Upper lobe of right lung (tissue), 1 donor: ENCODE results near the gene AMPD2. TPM values are rescaled to one million over a fixed set of nuclear protein-coding genes. Genes with fewer than 3 reads are reported as not detected.
"Not testable (repeated sequence)": the region's sequence is repeated elsewhere in the genome, so short reads cannot be mapped to it uniquely, and the experiment has no call there.

Source experiments
- ATAC-seq: fragments of 200-7000 bp; cut with Tn5 transposase; one replicate; pipeline ENCODE4 v1.9.1; 2020; ENCODE audit warnings: mild to moderate bottlenecking, moderate library complexity
- DNase-seq: peaks from one replicate; pipeline ENCODE4 v3.0.0-alpha.2; 2020
- H3K27ac ChIP-seq: fragments of 200-600 bp; one replicate; pipeline ENCODE4 v1.8.0; 2022
- H3K27me3 ChIP-seq: fragments of 200-600 bp; one replicate; pipeline ENCODE4 v1.8.0; 2022; ENCODE audit warnings: mild to moderate bottlenecking
- H3K36me3 ChIP-seq: fragments of 200-600 bp; one replicate; pipeline ENCODE4 v1.8.0; 2022
- H3K4me1 ChIP-seq: fragments of 200-600 bp; one replicate; pipeline ENCODE4 v1.8.0; 2022
- H3K4me3 ChIP-seq: fragments of 200-600 bp; one replicate; pipeline ENCODE4 v1.8.0; 2022; ENCODE audit warnings: mild to moderate bottlenecking
- H3K9me3 ChIP-seq: fragments of 200-600 bp; one replicate; pipeline ENCODE4 v1.8.0; 2022
- intact Hi-C: fragments of 100-400 bp; cut with DNase I; formaldehyde crosslinking; loops from one replicate; pipeline ENCODE4 v1.11.0; 2022
- total RNA-seq: library from RNA; stranded (reverse); fragmentation: NEBNext Ultra II Directional; extraction: Animal tissue kit (Norgen Biotek cat#: 25700); gene quantifications from one replicate; pipeline ENCODE4 v1.2.1, GENCODE V29; 2021
- TF ChIP-seq, protein P1 (sequence below): fragments of 200-600 bp; IDR thresholded peaks from one replicate; pipeline ENCODE4 v1.8.0; 2022; ENCODE audit warnings: antibody characterized with exemption
- donor health status: DM: no; HTN: yes; CAD: no; lungs with severe emphysema.

Gene AMPD2
- total RNA-seq, 1 donor from 2014 or later = 56.9 TPM

DNA sequence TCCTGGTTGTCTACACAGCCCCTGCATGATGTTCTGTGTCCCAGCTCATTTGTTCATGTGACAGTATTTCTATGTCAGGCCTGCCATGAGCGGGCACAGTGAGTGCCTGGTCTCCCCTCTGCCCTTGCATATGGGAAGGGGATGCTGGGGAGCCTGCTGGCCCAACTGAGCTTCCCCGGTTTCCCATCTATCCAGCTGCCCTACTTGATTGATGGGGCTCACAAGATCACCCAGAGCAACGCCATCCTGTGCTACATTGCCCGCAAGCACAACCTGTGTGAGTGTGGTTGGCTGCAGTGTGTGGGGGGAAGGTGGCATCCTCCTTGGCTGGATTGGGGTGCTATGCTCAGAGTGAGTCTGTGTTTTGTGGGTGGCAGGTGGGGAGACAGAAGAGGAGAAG lies 37.8 kb downstream of the AMPD2 start:
- intact Hi-C loops = no loop called here
- H3K27ac ChIP-seq = no peak overlapping the region

DNA sequence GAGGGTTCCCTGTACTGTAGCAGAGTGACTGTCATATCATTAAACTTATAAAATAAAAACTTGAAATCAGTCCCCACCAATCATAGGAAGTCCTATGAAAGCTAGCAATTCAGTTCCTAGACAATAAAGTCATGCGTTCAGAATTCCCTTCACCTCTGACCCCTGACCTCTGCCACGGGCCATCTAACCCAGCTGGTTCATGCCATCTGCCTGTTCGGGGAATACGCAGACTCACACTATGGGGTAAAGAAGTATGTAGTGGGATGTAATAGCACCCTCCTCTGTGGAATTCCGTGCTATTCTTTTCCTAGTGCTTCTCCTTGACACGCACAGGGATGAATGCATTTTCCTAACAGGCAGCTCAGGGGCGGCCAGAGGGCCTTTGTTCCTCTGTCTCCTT lies 38.3 kb downstream of the AMPD2 start:
- Histone ChIP-seq H3K36me3 (peaks cover 7% of the 10 kb centered on the region), H3K27ac (no peak overlapping the region), H3K4me3 (no peak overlapping the region), H3K4me1 (peaks cover 11% of the 10 kb centered on the region), H3K9me3 (no peaks in the 10 kb centered on the region), H3K27me3 (no peaks in the 10 kb centered on the region)
- TF ChIP-seq, protein P1, sequence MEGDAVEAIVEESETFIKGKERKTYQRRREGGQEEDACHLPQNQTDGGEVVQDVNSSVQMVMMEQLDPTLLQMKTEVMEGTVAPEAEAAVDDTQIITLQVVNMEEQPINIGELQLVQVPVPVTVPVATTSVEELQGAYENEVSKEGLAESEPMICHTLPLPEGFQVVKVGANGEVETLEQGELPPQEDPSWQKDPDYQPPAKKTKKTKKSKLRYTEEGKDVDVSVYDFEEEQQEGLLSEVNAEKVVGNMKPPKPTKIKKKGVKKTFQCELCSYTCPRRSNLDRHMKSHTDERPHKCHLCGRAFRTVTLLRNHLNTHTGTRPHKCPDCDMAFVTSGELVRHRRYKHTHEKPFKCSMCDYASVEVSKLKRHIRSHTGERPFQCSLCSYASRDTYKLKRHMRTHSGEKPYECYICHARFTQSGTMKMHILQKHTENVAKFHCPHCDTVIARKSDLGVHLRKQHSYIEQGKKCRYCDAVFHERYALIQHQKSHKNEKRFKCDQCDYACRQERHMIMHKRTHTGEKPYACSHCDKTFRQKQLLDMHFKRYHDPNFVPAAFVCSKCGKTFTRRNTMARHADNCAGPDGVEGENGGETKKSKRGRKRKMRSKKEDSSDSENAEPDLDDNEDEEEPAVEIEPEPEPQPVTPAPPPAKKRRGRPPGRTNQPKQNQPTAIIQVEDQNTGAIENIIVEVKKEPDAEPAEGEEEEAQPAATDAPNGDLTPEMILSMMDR = no peak
- DNase-seq (no peak), ATAC-seq (no peak)
- intact Hi-C loops = no loop called here

More for the DNA sequence above, 37.8 kb downstream of the AMPD2 start:
- TF ChIP-seq, protein P1 = no peak
- Histone ChIP-seq H3K27me3 (no peaks in the 10 kb centered on the region), H3K36me3 (peaks cover 7% of the 10 kb centered on the region), H3K9me3 (no peaks in the 10 kb centered on the region), H3K4me3 (no peak overlapping the region), H3K4me1 (peaks cover 11% of the 10 kb centered on the region)
- ATAC-seq = no peak
- no peak for DNase-seq

DNA sequence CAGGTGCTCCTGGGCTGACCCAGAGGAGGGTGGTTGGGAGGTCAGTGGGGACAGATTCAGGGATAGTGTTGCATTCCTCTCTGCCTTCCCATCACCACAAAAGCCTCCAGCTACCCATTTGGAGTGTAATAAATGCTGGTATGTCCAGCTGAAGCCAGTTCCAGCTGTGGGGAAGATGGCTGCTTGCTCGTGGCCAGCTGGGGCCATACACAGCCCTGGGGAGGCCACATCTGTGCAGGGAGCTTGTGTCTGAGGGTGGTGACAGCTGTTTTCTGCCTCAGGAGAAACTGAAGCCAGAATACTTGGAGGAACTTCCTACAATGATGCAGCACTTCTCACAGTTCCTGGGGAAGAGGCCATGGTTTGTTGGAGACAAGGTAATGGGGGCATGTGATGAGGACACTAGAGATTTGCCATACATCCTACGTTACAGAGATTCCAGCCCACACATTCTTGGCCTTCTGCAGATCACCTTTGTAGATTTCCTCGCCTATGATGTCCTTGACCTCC lies 39.0 kb downstream of the AMPD2 start:
- DNase-seq = no peak
- H3K36me3 ChIP-seq = peaks cover 7% of the 10 kb centered on the region
- intact Hi-C loops = no loop called here
- peaks cover 11% of the 10 kb centered on the region for H3K4me1 ChIP-seq
- TF ChIP-seq, protein P1 = no peak
- no peaks in the 10 kb centered on the region for H3K27me3 ChIP-seq
- H3K27ac ChIP-seq = no peak overlapping the region
- ATAC-seq = no peak
- no peaks in the 10 kb centered on the region for H3K9me3 ChIP-seq
- H3K4me3 ChIP-seq = no peak overlapping the region

DNA sequence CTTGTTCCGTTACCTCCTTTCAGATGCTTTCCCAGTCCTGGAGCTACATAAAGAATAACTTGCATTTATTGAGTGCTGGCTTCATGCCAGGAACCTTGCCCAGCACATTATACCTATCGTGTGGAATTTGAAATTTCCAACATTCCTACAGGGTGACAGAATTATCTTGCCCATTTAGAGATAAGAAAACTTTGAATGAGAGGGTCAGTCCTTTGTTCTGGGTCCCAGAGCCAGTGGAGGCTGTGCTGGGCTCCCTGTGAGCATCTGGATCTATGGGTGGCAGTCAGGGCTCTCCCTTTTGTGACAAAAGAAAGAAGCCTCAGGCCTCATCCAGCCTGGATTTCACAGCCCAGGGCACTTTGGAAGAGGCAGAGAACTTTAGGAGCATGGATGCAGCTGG lies 39.5 kb downstream of the AMPD2 start:
- intact Hi-C loops = no loop called here
- Histone ChIP-seq H3K36me3 (peaks cover 7% of the 10 kb centered on the region), H3K9me3 (no peaks in the 10 kb centered on the region), H3K27ac (no peak overlapping the region), H3K4me1 (peaks cover 11% of the 10 kb centered on the region), H3K27me3 (no peaks in the 10 kb centered on the region), H3K4me3 (no peak overlapping the region)
- TF ChIP-seq, protein P1 = no peak
- no peak for DNase-seq
- ATAC-seq = no peak

DNA sequence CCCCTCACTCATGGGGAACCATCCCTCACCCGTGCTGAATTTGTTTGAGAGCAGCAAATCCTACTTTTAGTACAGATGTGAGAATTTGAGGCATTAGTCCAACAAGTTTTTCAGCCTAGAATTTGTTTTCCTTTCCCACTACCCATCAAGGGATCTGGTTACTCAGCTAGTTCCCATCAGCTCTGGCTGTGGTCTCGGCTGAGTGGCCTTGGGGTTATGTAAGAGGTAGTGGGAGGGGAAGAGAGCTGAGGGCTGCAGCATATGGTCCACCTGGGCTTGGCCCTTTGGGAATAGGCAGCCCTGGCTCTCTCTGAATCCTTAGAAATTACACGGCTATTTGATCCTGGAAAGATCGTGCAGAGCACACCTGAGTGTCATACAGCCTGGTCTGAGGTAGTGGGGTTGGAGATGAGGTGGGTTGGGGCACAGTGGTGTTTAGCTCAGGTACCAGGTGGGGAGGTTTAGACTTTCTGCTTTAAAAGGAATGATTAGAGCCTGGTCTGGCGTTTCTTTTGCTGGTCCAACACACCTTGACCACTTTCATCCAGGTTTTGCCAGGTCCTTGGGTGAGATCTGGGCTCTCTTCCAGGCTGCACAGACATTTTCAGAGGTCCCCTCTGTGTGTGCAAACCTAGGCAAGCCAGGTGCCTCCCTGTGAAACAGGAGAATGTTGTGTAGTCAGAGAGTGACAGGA lies 40.5 kb downstream of the AMPD2 start:
- intact Hi-C loops = no loop called here
- no peak for ATAC-seq
- Histone ChIP-seq H3K36me3 (peaks cover 7% of the 10 kb centered on the region), H3K4me1 (peaks cover 8% of the 10 kb centered on the region), H3K9me3 (no peaks in the 10 kb centered on the region), H3K27me3 (no peaks in the 10 kb centered on the region), H3K27ac (no peak overlapping the region), H3K4me3 (no peak overlapping the region)
- no peak for DNase-seq
- TF ChIP-seq, protein P1 = no peak

DNA sequence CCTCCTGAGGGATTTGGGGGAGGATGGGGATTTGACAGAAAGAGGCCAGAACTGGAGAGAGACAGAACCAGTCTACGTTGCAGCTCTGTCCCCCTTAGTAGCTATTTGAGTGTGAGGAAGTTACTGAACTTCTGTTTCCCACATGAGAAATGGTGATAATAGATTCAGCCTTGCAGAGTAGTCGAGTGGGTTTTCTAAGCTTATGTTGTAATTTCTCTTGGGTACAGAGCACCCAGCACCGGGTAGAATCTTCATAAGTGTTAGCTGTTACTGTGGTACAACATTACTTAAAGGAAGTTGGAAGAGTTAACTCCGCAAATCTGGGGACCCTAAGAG lies 41.0 kb downstream of the AMPD2 start:
- H3K36me3 ChIP-seq, ATAC-seq, H3K27me3 ChIP-seq, H3K9me3 ChIP-seq, H3K4me1 ChIP-seq, intact Hi-C loops, DNase-seq, H3K4me3 ChIP-seq, H3K27ac ChIP-seq: not testable (repeated sequence)
